GM21381 (cell line): ENCODE results near the gene MEX3A.
"Not testable (repeated sequence)": the region's sequence is repeated elsewhere in the genome, so short reads cannot be mapped to it uniquely, and the experiment has no call there.

ENCODE experiments used
- ATAC-seq: cut with Tn5 transposase; IDR thresholded peaks from one replicate; pipeline ENCODE4 v1.9.1; 2021; ENCODE audit warnings: mild to moderate bottlenecking, moderate library complexity; ENCODE audit not compliant: unreplicated experiment

The MEX3A gene, protein sequence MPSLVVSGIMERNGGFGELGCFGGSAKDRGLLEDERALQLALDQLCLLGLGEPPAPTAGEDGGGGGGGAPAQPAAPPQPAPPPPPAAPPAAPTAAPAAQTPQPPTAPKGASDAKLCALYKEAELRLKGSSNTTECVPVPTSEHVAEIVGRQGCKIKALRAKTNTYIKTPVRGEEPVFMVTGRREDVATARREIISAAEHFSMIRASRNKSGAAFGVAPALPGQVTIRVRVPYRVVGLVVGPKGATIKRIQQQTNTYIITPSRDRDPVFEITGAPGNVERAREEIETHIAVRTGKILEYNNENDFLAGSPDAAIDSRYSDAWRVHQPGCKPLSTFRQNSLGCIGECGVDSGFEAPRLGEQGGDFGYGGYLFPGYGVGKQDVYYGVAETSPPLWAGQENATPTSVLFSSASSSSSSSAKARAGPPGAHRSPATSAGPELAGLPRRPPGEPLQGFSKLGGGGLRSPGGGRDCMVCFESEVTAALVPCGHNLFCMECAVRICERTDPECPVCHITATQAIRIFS

DNA sequence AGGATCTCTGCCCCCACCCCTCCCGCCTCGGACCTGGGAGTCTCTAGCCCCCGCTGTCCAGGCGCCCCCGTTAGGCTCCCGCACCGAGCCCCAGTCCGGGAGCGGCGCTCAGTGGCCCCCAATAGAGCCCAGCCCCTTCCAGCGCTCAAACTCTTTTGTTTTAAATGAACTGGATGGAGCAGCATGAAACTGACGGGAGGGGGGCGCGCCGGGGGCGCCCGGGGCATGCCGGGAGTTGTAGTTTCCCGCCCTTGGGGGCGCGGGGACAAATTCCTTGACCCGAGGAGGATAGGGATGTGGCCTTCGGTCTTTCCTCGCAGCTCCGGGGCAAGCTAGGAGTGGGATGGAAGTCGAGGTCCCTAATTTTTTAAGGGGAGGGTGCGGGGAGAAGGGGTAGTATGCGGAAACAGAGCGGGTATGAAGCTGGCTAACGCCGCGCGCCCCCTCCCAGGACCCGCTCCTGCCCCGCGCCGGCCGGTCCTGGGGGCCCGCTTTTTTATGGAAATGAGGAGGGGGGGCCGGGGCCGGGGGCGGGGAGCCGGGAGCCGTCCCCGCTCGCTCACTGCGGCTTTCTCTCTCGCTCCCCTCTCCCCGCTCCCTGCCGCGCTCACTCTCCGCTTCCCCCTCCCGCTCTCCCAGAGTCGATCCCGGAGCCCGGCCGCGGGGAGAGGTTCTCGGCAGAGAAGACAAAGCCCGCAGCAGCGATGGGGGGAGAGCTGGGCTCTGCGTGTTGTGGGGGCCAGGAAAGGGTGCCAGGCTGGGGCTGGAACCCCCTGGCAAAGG lies at the start of gene MEX3A:
MEX3A (minus strand) TSS at position 157 of the 783 bp plus-strand sequence. CDS start 467 bp downstream, outside the sequence.
- ATAC-seq: no peak

DNA sequence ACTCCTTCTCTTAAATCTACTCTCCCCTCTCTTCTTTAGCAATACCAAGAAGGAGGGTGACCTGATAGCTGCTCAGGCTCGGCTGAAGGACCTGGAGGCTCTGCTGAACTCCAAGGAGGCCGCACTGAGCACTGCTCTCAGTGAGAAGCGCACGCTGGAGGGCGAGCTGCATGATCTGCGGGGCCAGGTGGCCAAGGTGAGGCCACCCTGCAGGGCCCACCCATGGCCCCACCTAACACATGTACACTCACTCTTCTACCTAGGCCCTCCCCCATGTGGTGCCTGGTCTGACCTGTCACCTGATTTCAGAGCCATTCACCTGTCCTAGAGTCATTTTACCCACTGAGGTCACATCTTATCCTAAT lies 48.3 kb upstream of the MEX3A start:
- ATAC-seq: no peak

DNA sequence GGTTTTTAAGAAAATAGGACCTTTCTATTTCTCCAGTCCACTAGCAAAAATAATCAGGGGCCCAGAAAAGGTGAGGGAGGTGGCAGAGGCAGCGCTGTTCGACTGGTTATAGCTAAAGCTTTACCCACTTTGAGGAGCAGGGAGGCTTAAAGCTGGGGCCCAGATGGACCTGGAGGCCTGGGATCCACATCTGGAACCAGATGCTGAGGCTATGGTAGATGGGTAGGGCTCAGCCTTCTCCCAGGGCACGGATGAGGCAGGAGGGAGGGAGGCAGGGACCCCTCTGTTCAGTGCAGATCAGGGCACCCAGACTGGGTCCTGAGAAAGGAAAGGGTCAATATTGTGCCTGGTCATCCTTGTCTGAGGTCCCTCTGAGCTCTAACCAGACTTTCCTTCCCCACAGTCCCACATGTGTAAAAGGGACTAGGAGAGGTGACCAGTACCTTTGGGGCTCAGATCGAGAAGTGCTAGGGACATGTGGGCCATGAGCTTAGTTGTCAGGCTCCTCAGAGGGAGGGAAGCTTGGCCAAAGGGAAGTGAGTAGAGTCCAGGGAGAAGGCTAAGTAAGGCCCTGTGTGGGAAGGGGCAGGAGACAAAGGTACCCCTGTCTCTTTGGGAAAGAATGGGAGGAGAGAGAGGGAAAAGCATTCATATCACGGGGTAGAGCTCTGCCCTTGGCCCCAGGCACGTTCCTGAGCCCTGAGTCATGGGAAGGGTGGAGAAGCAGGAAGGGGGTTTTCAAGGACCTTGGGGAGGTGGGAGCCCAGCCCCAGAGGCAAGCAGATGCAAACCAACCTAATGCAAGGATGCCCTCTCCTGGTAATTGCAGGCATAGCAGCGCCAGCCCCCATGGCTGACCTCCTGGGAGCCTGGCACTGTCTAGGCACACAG lies 47.7 kb upstream of the MEX3A start:
- ATAC-seq: no peak

DNA sequence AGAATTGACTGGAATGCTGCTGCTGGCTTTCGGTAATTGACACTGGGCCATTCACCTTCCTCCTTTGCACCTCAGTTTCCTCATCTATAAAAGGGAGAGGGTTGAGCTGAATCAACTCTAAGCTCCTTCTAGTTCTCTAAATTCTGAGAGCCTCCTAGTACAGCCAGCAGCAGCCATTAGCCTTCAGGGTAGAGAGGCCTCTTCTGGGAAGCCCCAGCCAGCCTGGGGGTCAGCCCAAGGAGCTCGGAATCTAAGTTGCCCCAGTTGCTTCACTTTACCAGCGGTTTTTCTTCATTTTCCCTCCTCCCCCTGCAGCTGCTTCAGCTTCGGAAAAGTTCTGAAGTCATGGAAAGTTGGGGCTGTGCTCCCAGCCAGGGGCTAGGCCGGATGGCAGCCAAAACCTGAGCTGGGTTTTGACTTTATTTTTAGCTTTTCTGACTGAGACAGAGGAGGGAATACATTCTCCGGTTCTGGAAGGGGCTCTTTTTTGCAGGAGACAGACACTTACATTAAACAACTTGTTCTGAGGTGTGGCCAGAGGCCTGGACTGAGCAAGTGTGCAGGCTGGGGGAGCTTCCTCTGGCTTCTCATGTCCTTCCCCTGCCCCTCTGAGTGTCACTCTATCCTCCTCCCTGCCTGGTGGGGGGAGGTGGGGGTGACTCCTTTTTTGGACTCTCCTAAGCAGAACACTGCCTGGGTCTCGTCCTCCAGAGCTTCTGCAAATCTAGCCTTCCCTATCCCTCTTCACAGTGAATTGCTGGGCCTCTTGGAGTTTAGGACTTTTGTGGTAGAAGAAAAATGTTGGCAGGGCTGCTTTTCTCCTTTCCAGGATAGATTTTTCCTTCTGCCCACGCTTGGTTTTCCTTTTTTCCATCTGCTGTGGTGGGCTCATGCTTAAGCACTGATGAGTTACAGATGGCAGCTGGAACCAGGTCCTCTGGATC lies 46.7 kb upstream of the MEX3A start:
- no peak for ATAC-seq

DNA sequence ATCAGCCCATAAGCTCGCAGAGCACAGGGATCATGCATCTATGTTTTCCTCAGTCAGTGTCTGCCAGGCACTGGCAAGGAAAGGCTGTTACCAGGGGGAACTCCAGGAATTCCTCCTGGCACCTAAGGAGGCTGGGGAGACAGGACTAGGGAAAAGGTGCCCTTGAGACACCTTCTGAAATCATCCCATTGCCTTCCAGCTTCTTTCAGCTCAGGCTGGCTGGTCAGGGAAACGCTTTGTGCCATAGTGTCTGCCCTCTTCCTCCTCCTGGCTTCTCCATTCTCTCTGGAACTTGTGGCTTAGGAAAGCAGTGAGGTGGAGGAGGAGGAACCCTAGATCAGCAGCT lies 46.0 kb upstream of the MEX3A start:
- ATAC-seq: no peak

DNA sequence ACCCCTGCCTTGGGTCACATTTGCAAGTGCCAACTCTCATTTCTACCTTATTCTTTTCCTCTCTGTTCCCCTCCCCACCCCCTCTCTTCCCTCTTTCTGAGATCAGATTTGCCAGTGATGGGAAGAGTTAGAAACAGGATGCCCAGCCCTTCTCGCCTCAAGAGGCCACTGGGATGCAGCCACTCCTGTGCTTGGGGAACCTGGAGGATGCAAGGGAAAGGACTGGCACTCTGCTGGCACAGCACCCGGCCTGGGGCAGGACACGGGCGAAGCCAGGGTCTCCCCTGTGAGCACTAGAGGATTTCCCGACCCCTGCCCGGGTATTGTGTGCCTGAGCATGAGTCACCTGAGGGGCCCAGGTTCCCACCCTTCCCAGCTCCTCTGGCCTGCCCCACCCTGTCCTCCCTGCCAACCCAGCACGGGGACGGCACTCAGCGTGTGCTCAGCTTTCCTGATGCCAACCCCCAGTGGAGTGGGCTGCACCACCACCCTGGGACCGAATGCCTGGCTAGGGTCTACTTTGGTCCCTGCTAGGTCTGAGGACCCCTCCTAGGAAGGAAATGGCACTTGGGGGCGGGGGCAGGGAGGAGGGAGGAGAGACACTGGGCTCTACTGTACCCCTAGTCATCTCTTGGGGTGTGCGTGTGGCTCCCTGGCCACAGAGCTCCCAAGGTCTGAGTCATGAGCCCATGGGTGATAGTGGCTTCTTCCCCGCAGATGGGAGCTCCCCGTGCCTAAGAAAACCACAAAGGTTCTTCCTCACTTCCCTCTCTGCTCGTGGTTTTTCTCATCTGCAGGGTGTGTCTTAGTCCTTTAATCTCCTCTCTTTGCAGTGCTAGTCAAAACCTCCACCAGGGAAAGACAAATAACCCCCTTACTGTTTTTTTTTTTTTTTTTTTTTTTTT lies 44.6 kb upstream of the MEX3A start:
- peak; percentile 45 for ATAC-seq

DNA sequence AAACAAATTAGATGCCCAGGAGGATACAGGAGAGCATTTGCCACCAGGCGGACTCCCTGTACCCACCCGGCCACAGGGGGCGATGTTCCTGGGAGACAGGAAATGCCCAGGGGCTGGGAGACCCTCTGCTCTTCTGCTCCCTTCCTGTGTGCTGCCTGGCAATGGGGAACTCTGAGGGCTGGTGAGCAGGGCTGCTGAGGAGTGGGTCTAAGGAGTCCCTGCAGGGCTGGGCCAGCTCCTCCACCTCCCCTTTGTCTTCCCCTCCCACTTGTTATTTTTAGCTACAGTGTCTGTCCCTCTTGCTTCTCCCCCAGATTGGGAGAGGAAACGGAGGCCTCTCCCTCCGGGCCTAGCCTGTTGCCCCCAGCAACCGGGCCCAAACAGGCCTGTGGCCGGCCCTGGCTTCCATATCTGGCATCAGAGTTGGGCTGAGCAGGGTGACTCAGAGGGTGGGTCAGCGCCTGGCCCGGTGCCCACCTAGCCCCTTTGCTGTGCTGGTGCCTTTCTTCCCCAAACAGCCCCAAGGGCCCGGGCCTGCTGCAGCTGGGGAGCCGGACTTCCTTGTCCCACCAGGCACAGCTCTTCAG lies 43.9 kb upstream of the MEX3A start:
- ATAC-seq: peak; percentile 34

DNA sequence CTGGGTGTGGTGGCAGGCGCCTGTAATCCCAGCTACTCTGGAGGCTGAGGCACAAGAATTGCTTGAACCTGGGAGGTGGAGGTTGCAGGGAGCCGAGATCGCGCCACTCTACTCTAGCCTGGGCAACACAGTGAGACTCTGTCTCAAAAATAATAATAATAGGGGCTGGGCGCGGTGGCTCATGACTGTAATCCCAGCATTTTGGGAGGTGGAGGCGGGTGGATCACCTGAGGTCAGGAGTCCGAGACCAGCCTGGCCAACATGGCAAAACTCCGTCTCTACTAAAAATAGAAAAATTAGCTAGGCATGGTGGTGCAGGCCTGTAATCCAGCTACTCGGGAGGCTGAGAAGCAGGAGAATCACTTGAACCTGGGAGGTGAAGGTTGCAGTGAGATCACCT lies 43.3 kb upstream of the MEX3A start:
- not testable (repeated sequence) for ATAC-seq

DNA sequence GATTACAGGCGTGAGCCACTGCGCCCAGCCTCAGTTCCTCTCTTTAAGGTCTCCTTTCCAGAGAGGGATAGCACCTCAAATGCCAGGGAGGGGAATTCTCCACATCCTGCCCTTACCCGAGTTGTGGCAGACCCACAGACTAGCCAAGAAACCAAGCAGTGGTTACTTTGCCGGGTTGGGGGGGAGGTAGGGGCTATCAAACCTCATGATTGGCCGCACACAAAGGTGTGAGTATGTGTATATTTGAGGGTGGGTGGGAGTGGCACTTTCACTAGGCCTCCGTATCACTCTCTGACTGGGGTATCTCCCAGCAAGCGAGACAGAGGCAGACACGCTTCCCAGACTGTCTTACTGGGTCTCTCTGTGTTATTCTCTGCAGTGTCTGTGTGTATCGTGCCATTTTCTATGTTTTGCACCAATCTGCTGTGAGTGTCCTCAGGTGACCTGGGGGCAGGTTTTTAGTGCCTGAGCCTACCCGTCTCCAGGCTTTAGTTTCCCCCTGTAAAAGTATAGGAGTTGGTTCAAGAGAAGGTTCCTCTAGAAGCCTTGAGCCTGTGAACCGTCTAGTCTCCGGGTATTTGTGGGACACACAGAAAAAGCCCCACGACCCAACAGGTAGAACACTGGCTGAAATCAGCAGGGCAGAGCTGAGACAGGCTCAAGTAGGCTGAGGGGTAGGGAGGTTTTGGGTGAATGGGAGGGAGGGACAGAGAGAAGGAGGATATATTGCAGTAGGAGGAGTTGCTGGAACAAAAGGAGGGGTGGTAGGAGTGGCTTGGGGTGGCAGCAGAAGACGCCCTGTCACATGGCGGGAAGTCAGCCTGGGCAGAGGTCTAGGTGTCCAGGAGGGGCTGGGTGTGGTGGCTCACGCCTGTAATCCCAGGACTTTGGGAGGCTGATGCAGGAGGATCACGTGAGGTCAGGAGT lies 42.6 kb upstream of the MEX3A start:
- ATAC-seq: no peak

DNA sequence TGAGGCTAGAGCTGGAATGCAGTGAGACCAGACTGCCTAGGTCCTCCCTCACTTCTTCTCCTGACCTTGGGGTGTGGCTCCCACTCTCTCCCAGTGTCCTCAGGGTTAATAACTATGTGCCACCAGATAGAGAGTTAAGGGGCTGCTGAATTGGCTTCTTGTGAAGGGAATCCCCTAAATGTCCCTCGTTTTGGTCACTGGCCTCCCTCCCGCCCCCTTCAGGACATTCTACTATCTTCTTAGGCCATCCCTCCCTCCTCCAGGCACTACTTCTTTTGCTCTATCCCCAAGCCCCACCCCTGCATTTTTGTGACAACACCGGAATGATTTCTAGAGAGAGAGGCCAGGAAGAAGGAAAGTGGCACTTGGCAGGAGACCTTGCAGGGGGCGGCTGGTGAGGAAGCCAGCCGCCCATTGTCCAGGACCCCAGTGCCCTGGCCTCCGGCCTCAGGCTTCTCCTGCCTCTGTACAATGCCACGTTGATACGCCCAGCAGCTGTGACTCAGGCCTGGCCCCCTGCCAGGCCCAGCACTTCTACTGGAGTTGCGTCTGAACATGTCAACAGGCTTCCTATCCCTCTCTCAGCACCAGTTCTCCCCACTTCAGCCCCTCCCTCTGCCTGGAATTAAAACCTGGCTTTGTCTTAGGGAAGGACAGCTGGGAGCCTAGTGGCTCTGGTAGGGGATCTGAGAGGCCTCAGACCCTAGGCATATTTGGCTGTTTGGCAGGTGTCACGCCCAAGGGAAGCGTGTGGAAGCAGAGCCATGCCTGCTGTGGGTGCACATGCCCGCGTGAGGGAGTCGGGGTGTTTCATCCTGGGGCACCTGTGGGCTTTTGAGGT lies 41.3 kb upstream of the MEX3A start:
- ATAC-seq: no peak

DNA sequence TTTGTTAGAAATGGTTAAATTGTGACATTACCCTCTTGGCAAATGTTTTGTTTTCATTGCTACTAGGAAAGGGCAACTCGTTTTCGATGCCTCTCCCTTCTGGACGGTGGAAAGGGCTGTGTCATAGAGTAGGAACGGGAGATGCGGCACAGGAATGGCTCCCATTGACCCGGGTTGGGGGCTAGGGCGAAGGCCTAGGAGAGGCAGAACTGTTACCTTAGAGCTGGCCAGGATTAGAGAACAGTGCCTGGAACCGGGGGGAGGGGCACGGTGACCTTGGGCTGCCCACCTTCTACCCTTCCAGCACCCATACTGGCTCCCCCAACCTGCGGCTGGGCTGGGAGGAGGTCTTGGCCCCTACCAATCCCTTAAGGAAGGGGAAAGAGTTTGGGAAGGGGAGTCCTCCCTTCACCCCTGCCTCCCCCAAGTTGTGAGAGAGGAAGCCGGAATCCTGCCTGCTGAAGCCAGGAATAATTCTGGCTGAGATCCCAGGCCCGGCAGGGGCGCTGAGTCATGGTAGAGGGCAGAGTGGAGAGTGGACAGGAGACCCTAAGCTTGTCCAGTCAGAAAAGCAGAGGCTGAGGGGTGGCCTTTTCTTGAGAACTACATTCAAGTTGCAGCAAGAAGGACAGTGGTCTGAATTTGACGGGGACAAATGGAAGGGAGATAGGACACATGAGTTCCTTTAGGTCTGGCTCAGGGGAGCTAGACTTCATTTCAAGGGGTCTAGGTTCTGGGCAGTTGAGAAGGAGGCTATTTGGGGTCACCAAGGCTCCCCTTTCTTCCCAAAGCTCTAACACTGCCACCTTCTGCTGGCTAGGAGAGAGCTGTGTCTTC lies 40.5 kb upstream of the MEX3A start:
- no peak for ATAC-seq

DNA sequence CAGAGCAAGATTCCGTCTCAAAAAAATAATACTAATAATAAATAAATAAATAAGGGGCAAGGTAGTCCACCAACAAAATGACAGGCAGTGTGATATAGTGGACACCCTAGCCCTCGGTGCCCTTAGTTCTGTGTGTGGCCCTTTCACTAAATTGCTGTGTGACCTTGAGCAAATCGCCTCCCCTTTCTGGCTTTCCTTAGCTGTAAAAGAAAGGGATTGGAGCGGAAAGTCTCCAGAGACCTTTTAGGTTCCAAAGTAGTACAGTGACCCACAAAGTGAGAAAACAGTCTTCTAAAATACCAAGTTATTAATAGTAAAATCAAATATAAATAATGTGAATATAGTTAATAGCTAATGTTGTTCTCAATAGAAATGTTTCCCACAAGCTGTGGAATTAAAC lies 39.8 kb upstream of the MEX3A start:
- no peak for ATAC-seq

DNA sequence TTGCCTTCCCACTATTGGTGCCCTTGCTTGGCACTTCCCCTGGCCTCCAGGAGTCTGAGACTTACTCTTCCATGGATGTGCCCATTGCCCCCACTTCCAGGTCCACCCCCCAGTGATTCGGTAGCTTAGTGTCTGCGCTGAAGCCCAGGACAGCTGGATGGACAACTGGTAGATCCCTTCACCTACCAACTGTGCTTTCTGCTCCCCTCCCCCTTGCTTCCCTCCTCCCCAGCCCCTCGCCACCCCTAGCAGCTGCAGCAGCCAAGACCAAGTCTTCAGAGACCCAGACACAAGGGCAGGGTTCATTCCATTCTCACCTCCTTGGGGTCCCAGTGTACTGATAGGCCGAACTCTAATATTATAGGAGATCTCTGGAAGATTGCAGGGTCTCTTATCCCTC lies 39.2 kb upstream of the MEX3A start:
- no peak for ATAC-seq

DNA sequence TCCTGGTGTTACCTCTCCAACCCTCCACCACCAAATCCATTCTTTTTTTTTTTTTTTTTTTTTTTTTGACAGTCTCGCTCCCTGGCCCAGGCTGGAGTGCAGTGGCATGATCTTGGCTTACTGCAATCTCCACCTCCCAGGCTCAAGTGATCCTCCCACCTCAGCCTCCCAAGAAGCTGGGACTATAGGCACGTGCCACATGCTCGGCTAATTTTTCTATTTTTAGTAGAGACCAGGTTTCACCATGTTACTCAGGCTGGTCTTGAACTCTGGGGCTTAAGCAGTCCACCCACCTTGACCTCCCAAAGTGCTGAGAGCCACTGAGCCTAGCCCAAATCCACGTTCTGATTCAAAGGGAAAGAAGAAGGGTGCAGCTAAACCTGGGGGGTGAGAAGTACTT lies 38.7 kb upstream of the MEX3A start:
- not testable (repeated sequence) for ATAC-seq

DNA sequence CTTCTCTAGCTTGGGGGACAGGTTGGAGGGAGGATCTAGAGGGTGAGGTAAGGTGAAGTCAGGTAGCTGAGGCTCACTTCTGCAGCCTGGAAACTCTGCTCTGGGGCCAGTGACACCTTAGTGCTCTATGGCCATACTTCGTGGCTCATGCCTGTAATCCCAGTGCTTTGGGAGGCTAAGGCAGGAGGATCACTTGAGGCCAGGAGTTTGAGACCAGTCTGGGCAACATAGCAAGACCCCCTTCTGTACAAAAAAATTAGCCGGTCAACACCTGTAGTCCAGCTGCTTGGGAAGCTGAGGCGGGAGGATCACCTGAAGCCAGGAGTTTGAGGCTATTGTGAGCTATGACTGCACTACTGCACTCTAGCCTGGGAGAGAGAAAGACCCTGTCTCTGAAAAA lies 38.1 kb upstream of the MEX3A start:
- no peak for ATAC-seq
